MM.1S (cell line): ENCODE data around the gene PRKCD.

Experiments
- DNase-seq: peaks from one replicate; pipeline ENCODE4 v3.0.0-alpha.2; 2015
- H2AFZ ChIP-seq: fragments of 300-600 bp; sonication (generic); 2 replicates; pipeline ENCODE4 v1.6.0; 2016; ENCODE audit warnings: antibody characterized with exemption, low read length
- H3F3A ChIP-seq: fragments of 300-600 bp; sonication (generic); 2 replicates; pipeline ENCODE4 v1.6.1; 2016; ENCODE audit warnings: mild to moderate bottlenecking, antibody characterized with exemption, low read length, moderate library complexity, mixed read lengths; ENCODE audit not compliant: insufficient read depth
- H3K27ac ChIP-seq: fragments of 300-600 bp; sonication (generic); 2 replicates; pipeline ENCODE4 v1.5.1; 2016; ENCODE audit warnings: mild to moderate bottlenecking, low read length
- H3K27me3 ChIP-seq: fragments of 300-600 bp; sonication (generic); replicated peaks from 2 replicates; pipeline ENCODE4 v1.6.0; 2016; ENCODE audit warnings: low read length; ENCODE audit not compliant: insufficient read depth
- H3K36me3 ChIP-seq: fragments of 300-600 bp; sonication (generic); replicated peaks from 2 replicates; pipeline ENCODE4 v1.6.1; 2016; ENCODE audit warnings: mild to moderate bottlenecking, low read length, mixed read lengths; ENCODE audit not compliant: insufficient read depth
- H3K4me1 ChIP-seq: fragments of 300-600 bp; sonication (generic); 2 replicates; pipeline ENCODE4 v1.6.1; 2016; ENCODE audit warnings: low read length, mixed read lengths
- H3K4me2 ChIP-seq: fragments of 300-600 bp; sonication (generic); 2 replicates; pipeline ENCODE4 v1.6.0; 2016; ENCODE audit warnings: low read depth, low read length
- H3K4me3 ChIP-seq: fragments of 300-600 bp; sonication (generic); 2 replicates; pipeline ENCODE4 v1.5.1; 2016; ENCODE audit warnings: low read length, mixed read lengths
- H3K79me2 ChIP-seq: fragments of 300-600 bp; sonication (generic); 2 replicates; pipeline ENCODE4 v1.6.1; 2016; ENCODE audit warnings: mixed run types, low read length, mixed read lengths
- H3K9ac ChIP-seq: fragments of 300-600 bp; sonication (generic); 2 replicates; pipeline ENCODE4 v1.6.1; 2016; ENCODE audit warnings: low read length, mixed read lengths
- H3K9me2 ChIP-seq: fragments of 300-600 bp; sonication (generic); replicated peaks from 2 replicates; pipeline ENCODE4 v1.6.1; 2016; ENCODE audit warnings: mild to moderate bottlenecking, low read length, mixed read lengths; ENCODE audit not compliant: insufficient read depth
- H3K9me3 ChIP-seq: fragments of 300-600 bp; sonication (generic); replicated peaks from 2 replicates; pipeline ENCODE4 v1.6.1; 2016; ENCODE audit warnings: mild to moderate bottlenecking, low read length, mixed read lengths; ENCODE audit not compliant: insufficient read depth
- H4K20me1 ChIP-seq: fragments of 300-600 bp; sonication (generic); 2 replicates; pipeline ENCODE4 v1.6.1; 2016; ENCODE audit warnings: mild to moderate bottlenecking, low read length, moderate library complexity, mixed read lengths; ENCODE audit not compliant: insufficient read depth
- CTCF ChIP-seq: fragments of 300-600 bp; sonication (generic); IDR thresholded peaks from 2 replicates; pipeline ENCODE4 v1.5.1; 2016; ENCODE audit warnings: antibody characterized with exemption, low read length, mixed read lengths
- EZH2 ChIP-seq: fragments of 300-600 bp; sonication (generic); optimal IDR thresholded peaks from 2 replicates; pipeline ENCODE3; 2017; ENCODE audit warnings: low read depth, mild to moderate bottlenecking, antibody characterized with exemption, low read length, mixed read lengths
- EZH2phosphoT487 ChIP-seq: fragments of 300-600 bp; sonication (generic); IDR thresholded peaks from 2 replicates; pipeline ENCODE4 v1.6.1; 2018; ENCODE audit warnings: antibody characterized with exemption, low read length

Gene PRKCD

GRCh38 chr3:53213276-53213675, 52.3 kb downstream of the PRKCD start:
- 0 out of 2 replicates have a peak, but pooled peaks cover 5% of the 10 kb centered on the region for H3F3A ChIP-seq
- H3K79me2 ChIP-seq: peaks cover 3% of the 10 kb centered on the region; the same call in 1 of the 2 replicates
- DNase-seq: no peak
- no peak overlapping the region for H3K27ac ChIP-seq
- no peaks in the 10 kb centered on the region for H4K20me1 ChIP-seq
- no peaks in the 10 kb centered on the region for H3K9me2 ChIP-seq
- no peak for TF ChIP-seq EZH2
- TF ChIP-seq EZH2phosphoT487: no peak
- TF ChIP-seq CTCF: no peak
- no peaks in the 10 kb centered on the region for H3K36me3 ChIP-seq
- no peak overlapping the region for H2AFZ ChIP-seq
- H3K27me3 ChIP-seq: no peaks in the 10 kb centered on the region
- H3K4me2 ChIP-seq: no peak overlapping the region
- H3K9me3 ChIP-seq: no peaks in the 10 kb centered on the region
- H3K9ac ChIP-seq: no peak overlapping the region
- H3K4me1 ChIP-seq: no peaks in the 10 kb centered on the region
- no peak overlapping the region for H3K4me3 ChIP-seq

GRCh38 chr3:53215816-53216215, 54.8 kb downstream of the PRKCD start:
- no peak for TF ChIP-seq EZH2
- no peak for TF ChIP-seq CTCF
- TF ChIP-seq EZH2phosphoT487: no peak
- no peaks in the 10 kb centered on the region for H3K9me3 ChIP-seq

GRCh38 chr3:53216723-53217122, 55.7 kb downstream of the PRKCD start:
- H2AFZ ChIP-seq: no peak overlapping the region
- no peak overlapping the region for H3K4me3 ChIP-seq
- no peaks in the 10 kb centered on the region for H3K9me3 ChIP-seq
- TF ChIP-seq EZH2phosphoT487 (no peak), EZH2 (no peak), CTCF (no peak)
- H4K20me1 ChIP-seq: no peaks in the 10 kb centered on the region
- no peak for DNase-seq
- no peaks in the 10 kb centered on the region for H3K79me2 ChIP-seq
- 0 out of 2 replicates have a peak, but pooled peaks cover 15% of the 10 kb centered on the region for H3F3A ChIP-seq
- H3K27ac ChIP-seq: no peak overlapping the region
- H3K9me2 ChIP-seq: no peaks in the 10 kb centered on the region
- H3K36me3 ChIP-seq: no peaks in the 10 kb centered on the region
- no peaks in the 10 kb centered on the region for H3K27me3 ChIP-seq
- no peak overlapping the region for H3K9ac ChIP-seq
- H3K4me1 ChIP-seq: no peaks in the 10 kb centered on the region
- H3K4me2 ChIP-seq: no peak overlapping the region

More at GRCh38 chr3:53215816-53216215, 54.8 kb downstream of the PRKCD start:
- Histone ChIP-seq H2AFZ (no peak overlapping the region), H3K4me2 (no peak overlapping the region), H3K36me3 (no peaks in the 10 kb centered on the region), H3K27me3 (no peaks in the 10 kb centered on the region), H3K4me3 (no peak overlapping the region), H3K9me2 (no peaks in the 10 kb centered on the region), H3K27ac (no peak overlapping the region), H3K9ac (no peak overlapping the region), H3F3A (0 out of 2 replicates have a peak, but pooled peaks cover 13% of the 10 kb centered on the region), H3K79me2 (no peaks in the 10 kb centered on the region; the same call in 1 of the 2 replicates), H3K4me1 (no peaks in the 10 kb centered on the region), H4K20me1 (no peaks in the 10 kb centered on the region)
- no peak for DNase-seq
